Mammary epithelial cell (primary cell): Measurements from ENCODE around the gene TARDBP.

ENCODE experiments used
- EZH2 ChIP-seq: IDR thresholded peaks from 2 replicates; pipeline ENCODE4 v1.6.1; 2012; ENCODE audit warnings: low read length, inconsistent platforms, borderline replicate concordance
- TF ChIP-seq, protein P1 (sequence below), 2 donors: IDR thresholded peaks in 1 of 2; conservative IDR thresholded peaks in 1 of 2; 2 replicates each; pipeline ENCODE4 v1.5.1; 2011 to 2012; ENCODE audit warnings: inconsistent platforms in 2 of 2, low read length in 2 of 2, mild to moderate bottlenecking in 2 of 2, control low read depth in 1 of 2, low read depth in 1 of 2; ENCODE audit not compliant: insufficient read depth in 1 of 2; ENCODE audit errors: extremely low read depth in 1 of 2

DNA sequence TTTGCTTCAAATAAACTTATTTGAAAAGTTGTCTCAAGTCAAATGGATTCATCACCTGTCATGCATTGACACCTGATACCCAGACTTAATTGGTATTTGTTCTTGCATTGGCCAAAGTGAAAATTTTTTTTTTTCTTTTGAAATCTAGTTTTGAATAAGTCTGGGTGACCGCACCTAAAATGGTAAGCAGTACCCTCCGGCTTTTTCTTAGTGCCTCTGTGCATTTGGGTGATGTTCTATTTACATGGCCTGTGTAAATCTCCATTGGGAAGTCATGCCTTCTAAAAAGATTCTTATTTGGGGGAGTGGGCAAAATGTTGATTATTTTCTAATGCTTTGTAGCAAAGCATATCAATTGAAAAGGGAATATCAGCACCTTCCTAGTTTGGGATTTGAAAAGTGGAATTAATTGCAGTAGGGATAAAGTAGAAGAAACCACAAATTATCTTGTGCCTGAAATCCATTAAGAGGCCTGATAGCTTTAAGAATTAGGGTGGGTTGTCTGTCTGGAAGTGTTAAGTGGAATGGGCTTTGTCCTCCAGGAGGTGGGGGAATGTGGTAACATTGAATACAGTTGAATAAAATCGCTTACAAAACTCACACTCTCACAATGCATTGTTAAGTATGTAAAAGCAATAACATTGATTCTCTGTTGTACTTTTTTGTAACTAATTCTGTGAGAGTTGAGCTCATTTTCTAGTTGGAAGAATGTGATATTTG lies 11.9 kb downstream of the TARDBP start:
- TF ChIP-seq EZH2 = no peak
- TF ChIP-seq, protein P1, sequence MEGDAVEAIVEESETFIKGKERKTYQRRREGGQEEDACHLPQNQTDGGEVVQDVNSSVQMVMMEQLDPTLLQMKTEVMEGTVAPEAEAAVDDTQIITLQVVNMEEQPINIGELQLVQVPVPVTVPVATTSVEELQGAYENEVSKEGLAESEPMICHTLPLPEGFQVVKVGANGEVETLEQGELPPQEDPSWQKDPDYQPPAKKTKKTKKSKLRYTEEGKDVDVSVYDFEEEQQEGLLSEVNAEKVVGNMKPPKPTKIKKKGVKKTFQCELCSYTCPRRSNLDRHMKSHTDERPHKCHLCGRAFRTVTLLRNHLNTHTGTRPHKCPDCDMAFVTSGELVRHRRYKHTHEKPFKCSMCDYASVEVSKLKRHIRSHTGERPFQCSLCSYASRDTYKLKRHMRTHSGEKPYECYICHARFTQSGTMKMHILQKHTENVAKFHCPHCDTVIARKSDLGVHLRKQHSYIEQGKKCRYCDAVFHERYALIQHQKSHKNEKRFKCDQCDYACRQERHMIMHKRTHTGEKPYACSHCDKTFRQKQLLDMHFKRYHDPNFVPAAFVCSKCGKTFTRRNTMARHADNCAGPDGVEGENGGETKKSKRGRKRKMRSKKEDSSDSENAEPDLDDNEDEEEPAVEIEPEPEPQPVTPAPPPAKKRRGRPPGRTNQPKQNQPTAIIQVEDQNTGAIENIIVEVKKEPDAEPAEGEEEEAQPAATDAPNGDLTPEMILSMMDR (conservative IDR thresholded peaks at IDR 0.05 in 1 of 2, IDR thresholded peaks at IDR 0.05 in 1 of 2; ENCODE audit: extremely low read depth in 1 of 2, insufficient read depth in 1 of 2, low read depth in 1 of 2, low read length in 2 of 2) = no peak
